ENCODE results near the gene AFF1.

DNA sequence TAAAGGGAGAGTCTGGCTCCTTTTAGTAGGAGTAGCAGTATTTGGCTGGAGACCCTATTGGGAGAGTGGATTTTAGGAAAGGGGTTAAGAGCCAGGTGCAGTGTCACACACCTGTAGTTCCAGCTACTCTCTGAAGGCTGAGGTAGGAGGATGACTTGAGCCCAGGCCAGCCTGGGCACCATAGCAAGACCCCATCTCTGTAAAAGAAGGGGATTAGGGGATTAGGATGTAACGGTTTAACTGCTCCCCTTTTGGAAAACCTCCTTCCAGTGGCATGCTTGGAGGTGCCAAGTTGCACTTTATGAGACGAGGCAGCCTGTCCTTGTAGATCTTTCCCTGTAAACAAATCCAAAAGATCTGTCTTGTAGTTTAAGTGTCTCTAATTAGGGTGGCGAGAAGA is 145.7 kb downstream of the AFF1 start:
- TF ChIP-seq, protein P1, sequence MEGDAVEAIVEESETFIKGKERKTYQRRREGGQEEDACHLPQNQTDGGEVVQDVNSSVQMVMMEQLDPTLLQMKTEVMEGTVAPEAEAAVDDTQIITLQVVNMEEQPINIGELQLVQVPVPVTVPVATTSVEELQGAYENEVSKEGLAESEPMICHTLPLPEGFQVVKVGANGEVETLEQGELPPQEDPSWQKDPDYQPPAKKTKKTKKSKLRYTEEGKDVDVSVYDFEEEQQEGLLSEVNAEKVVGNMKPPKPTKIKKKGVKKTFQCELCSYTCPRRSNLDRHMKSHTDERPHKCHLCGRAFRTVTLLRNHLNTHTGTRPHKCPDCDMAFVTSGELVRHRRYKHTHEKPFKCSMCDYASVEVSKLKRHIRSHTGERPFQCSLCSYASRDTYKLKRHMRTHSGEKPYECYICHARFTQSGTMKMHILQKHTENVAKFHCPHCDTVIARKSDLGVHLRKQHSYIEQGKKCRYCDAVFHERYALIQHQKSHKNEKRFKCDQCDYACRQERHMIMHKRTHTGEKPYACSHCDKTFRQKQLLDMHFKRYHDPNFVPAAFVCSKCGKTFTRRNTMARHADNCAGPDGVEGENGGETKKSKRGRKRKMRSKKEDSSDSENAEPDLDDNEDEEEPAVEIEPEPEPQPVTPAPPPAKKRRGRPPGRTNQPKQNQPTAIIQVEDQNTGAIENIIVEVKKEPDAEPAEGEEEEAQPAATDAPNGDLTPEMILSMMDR (IDR thresholded peaks at IDR 0.05) = no peak
- TF ChIP-seq POLR2AphosphoS5 (IDR thresholded peaks at IDR 0.05; ENCODE audit: low read depth, low read length) = no peak

Measured in Panc1 (cell line).